ENCODE measurements around the gene RSRC2.
A peak's percentile ranks its signal among the peaks of the same experiment; 100 is the strongest.
"Not testable (repeated sequence)": the region's sequence is repeated elsewhere in the genome, so short reads cannot be mapped to it uniquely, and the experiment has no call there.

Gene RSRC2

GRCh38 chr12:122484385-122484784, 42.4 kb downstream of the RSRC2 start:
- DNase-seq (ENCODE audit: low spot score): not testable (repeated sequence)

DNA sequence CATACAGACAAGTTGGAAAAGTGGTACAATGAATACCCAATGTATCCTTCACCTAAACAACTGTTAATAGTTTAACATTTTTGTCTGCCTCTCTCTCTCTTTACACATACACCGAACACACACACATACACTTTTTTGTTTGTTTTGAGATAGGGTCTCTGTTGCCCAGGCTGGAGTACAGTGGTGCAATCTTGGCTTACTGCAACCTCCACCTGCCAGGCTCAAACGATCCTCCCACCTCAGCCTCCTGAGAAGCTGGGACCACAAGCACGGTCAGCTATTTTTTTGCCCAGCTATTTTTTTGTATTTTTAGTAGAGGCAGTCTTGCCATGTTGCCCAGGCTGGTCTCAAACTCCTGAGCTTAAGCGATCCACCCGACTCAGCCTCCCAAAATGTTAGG, 42.8 kb downstream of the RSRC2 start:
- no peak for DNase-seq (ENCODE audit: low spot score)

DNA sequence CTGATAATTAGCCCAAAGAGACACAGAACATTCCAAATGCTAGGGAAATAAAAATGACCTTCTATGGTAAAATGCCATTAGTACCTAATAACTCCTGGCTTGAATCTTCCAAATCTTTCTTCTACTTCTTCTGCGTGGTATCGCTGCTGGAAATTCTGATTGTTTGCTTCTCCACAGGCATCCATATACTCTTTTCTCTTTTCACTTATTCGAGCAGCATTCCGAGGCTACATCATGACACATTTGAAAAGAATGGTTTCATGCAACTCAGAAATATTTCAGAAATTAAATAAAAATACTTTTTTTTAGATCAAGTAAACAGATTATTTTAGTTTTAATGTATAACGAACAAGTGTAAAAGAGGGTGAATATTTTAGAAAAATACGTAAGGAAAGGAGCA, 44.9 kb downstream of the RSRC2 start:
- no peak for DNase-seq (ENCODE audit: low spot score)

- DNase-seq (ENCODE audit: low spot score): no peak
Observed at GRCh38 chr12:122480753-122481152, 46.0 kb downstream of the RSRC2 start.

DNA sequence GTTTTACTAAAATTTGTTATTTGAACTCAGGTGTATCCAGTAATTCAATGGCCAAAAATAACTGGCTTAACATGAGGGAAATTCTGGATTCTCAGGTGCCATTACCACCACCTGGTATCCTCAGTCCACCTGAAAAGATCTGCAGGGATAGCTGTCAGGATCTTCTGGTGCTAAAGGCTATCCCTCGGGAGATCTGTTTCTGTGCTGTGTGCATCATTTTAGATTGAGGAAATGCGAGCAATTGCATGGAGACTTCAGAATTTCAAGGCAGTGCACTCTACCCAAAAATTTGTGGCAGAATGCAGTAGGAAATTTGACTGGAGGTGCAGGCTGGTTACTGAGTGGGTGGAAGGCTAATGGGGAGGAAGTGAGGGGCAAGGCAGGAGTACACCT, 52.4 kb downstream of the RSRC2 start:
- DNase-seq (ENCODE audit: low spot score): no peak

DNA sequence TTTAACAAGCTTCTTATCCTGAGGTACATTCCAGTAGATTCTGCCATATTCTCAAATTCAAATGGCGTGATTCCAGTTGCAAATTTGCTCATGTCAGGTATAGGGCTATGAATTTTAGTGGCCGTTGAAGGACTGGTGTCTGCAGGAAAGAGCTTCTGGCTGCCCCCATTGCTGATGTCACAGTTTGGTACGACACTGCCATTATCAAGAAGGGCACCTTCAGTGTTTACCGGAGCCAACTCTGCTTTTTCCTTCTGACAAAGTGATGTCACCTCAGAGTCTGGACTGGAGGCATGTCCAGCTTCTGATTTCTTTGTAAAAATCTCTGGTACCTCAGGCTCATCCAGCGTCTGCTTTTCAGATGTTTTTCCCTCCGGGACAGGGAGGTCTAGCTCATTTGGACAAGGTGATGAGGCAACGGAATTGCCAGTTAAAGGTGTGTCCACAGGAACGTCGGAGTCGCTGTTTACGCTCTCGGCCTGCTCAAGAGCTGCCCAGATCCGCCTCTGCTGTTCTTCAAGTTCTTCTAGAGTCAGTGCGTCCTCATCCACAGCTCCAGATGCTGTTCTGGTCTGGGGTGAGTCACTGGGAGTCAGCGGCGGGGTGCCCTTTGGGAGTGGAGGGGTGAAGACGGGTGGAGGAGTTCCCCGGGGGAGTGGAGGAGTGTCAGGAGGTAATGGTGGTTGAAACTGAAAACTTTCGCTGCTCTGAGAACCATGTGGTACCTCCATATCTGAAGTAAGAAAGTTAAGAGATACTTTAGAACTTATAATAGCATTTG, 53.0 kb downstream of the RSRC2 start:
- DNase-seq (ENCODE audit: low spot score): no peak

DNA sequence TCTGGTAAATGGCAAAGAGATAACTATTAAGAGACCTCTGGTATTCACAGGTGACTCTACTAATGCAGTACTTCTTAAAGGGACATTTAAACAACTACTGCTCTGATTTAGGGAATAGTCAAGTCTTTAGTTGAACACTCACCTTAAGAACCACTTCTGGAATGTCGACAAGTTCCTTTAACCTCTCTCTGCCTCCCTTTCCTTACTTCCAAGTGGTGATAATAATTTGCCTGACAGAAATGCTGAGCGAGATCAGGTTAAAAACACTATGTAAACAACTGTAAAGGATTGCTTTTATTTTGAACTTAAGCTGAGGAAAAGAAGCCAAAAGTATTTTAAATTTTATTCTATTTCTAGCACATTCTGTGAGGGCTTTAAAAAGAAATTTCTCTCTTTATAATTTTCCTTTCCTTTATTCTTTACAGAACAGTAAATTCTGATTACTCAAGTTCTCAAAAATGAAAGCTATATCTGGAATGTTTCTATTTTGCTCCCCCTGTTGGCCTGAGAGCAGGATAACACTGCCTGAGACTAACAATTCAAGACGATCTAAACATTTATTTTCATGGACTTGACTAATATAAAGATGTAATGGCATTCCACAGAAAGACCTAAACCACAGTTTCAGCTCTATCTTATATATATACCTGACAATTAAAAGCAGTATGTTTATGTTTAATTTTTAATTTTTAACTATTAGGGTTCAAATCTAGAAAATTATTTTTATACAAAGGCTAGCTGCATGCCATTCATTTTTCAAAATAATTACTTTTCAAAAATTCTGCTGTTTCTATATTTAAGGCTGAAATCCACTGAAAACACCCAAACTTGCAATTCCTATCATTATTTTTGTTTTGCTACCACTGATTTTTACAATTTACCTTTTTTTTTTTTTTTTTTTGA, 55.2 kb downstream of the RSRC2 start:
- no peak for DNase-seq (ENCODE audit: low spot score)

DNA sequence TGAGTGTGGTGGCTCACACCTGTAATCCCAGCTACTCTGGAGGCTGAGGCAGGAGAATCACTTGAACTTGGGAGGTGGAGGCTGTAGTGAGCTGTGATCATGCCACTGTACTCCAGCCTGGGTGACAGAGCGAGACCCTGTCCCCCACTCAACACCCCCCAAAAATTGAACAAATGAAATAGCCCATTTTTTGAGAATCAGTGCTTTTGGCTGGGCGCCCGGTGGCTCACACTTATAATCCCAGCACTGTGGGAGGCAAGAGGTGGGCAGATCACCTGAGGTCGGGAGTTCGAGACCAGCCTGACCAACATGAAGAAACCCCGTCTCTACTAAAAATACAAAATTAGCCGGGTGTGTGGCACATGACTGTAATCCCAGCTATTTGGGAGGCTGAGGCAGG, 56.2 kb downstream of the RSRC2 start:
- not testable (repeated sequence) for DNase-seq (ENCODE audit: low spot score)

DNA sequence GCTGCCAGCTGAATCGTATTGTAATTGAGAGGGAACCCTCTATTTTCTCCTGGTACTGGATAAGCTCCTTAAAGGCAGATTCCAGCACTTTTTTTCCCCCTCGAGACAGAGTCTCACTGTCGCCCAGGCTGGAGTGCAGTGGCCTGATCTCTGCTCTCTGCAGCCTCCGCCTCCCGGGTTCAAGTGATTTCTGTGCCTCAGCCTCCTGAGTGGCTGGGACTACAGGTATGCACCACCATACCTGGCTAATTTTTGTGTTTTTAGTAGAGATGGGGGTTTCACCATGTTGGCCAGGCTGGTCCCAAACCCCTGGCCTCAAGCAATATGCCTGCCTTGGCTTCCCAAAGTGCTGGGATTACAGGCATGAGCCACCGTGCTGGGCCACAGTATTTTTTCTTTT, 56.9 kb downstream of the RSRC2 start:
- not testable (repeated sequence) for DNase-seq (ENCODE audit: low spot score)

GRCh38 chr12:122467983-122468382, 58.8 kb downstream of the RSRC2 start:
- DNase-seq (ENCODE audit: low spot score): no peak

- peak; percentile 32 for DNase-seq (ENCODE audit: low spot score)
Observed at GRCh38 chr12:122464317-122465042, 62.3 kb downstream of the RSRC2 start.

GRCh38 chr12:122460641-122461040, 66.1 kb downstream of the RSRC2 start:
- no peak for DNase-seq (ENCODE audit: low spot score)

DNA sequence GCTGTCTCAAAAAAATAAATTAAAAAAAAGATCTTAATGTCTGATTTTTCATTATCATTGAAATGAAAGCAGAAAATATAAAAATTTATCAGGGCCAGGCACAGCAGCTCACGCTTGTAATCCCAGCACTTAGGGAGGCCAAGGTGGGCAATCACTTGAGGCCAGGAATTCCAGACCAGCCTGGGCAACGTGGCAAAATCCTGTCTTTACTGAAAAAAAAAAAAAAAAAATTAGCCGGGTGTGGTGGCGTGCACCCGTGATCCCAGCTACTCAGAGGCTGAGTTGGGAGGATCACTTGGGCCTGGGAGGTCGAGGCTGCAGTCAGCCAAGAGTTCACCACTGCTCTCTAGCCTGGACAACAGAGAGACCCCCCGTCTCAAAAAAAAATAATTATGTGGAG, 66.7 kb downstream of the RSRC2 start:
- no peak for DNase-seq (ENCODE audit: low spot score)

- no peak for DNase-seq (ENCODE audit: low spot score)
Observed at GRCh38 chr12:122459211-122459610, 67.5 kb downstream of the RSRC2 start.

DNA sequence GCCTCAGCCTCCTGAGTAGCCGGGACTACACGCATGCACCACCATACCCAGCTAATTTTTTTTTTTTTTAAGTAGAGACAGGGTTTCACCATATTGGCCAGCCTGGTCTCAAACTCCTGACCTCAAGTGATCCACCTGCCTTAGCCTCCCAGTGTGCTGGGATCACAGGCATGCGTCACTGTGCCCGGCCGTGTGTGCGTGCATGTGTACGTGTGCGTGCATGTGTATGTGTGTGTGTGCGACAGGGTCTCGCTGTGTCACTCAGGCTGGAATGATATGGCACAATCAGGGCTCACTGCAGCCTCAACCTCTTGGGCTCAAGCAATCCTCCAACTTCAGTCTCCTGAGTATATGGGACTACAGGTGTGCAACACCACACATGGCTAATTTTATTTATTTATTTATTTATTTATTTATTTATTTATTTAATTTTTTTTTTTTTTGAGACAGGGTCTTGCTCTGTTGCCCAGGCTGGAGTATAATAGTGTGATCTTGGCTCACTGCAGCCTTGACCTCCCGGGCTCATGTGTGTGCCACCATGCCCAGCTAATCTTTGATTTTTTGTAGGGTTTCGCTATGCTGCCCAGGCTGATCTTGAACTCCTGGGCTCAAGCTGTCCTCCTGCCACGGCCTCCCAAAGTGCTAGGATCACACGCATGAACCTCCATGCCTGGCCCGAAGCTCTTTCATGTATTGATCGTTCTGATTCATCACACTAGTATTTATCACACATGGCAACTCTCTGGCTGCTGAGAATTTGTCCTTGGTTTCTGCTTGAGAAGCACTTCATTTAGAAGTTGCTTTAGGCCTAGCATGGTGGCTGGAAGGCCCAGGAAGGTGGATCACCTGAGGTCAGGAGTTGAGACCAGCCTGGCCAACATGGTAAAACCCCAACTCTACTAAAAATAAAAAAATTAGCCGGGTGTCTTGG, 68.4 kb downstream of the RSRC2 start:
- no peak for DNase-seq (ENCODE audit: low spot score)

DNA sequence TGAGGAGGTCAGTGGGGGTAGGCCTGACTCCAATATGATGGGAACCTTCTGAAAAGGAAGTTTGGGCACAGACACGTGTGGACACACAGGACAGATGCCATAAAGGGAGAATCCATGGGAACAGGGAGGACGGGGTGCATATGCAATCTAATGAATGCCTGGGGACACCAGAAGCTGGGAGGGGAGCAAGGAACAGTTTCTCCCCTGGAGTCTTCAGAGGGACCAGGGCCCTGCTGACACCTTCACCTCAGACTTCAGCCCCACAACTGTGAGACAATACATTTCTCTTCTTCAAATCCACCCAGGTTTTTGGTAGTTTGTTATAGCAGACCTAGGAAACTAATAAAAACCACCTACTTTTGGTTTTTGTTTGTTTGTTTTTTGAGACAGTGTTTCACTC, 69.1 kb downstream of the RSRC2 start:
- no peak for DNase-seq (ENCODE audit: low spot score)

DNA sequence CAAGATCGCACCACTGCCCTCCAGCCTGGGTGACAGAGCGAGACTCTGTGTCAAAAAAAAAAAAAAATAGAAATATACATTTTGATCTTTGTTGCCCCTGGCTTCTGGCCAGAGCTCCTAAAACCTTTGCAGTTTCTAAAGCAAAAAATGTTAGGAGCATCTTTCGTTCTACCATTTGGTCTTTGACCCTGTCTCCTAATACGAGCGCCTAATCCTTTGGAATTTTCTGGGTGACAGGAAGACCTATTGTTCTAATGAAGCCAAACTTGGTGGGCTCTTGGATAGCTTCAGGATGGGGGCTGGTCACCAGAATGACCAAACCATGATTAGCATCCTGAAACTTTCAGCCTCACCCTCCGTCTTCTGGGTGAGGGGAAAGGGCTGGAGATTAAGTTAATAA, 72.0 kb downstream of the RSRC2 start:
- no peak for DNase-seq (ENCODE audit: low spot score)

DNA sequence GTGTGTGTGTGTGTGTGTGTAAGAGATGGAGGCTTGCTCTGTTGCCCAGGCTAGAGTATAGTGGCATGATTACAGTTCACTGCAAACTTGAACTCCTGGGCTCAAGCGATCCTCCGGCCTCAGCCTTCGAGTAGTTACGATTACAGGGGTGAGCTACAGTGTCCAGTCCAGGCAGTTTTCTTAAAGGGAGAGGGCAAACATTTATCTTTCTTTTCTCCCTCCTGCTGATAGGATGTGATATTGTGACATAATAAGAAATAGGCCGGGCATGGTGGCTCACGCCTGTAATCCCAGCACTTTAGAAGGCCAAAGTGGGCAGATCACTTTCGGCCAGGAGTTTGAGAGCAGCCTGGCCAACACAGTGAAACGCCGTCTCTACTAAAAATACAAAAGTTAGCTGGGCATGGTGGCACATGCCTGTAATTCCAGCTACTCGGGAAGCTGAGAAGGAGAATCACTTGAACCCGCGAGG, 72.5 kb downstream of the RSRC2 start:
- DNase-seq (ENCODE audit: low spot score): no peak
